Sciatic nerve (tissue), 2 donors: ENCODE results near the gene GLOD4. TPM values are rescaled to one million over a fixed set of nuclear protein-coding genes. Genes with fewer than 3 reads are reported as not detected.
"Not testable (repeated sequence)": the region's sequence is repeated elsewhere in the genome, so short reads cannot be mapped to it uniquely, and the experiment has no call there.

Source experiments
- ATAC-seq: fragments of 200-7000 bp; cut with Tn5 transposase; one replicate; pipeline ENCODE4 v1.9.1; 2020; ENCODE audit warnings: mild to moderate bottlenecking, moderate library complexity
- DNase-seq: peaks from one replicate; pipeline ENCODE4 v3.0.0-alpha.2; 2020; ENCODE audit warnings: low spot score
- intact Hi-C: fragments of 100-400 bp; cut with DNase I; formaldehyde crosslinking; loops from one replicate; pipeline ENCODE4 v1.14.2; 2022
- total RNA-seq: library from RNA; stranded (reverse); fragmentation: NEBNext Ultra II Directional; extraction: Animal tissue kit (Norgen Biotek cat#: 25700); gene quantifications from one replicate; pipeline ENCODE4 v1.2.1, GENCODE V29; 2021
- donor health status: DM: no; HTN: no; CAD: no.
- donor health status: DM: no; HTN: no; CAD: no.

The GLOD4 gene
- total RNA-seq, 1 donor from 2014 or later = 55.7 TPM

DNA sequence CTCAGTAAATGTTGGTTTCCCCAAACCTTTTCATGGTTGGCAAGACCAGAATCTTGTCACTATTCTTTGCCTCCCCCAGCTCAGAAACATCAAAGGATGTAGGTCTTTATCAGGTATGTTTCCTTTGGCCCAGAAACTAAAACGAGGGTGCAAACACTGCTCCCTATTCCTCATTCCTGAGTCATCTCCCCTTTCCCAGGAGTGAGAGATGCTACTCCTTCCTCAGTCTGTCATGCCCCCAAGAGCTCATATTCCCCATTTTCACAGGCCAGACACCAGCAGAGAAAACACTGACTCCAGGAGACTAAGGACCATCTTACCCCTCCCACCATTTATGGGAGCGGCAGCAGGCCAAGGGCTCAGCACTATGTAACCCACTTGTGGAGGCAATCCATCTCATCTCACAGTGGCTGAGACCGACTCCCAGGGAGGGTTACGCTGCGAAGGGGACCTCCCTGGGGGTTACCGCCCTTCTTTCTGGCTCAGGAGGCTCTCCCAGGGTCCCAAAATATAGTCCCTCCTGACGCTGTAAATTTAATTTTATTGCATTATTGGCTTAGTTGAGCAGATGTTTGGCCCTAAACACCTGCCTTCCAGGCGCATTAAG, 31.5 kb downstream of the GLOD4 start:
- DNase-seq (no peak), ATAC-seq (no peak)
- intact Hi-C loops = no loop called here

- ATAC-seq, intact Hi-C loops: not testable (repeated sequence)
Measured at GRCh38 chr17:749359-749758, 32.7 kb downstream of the GLOD4 start.

GRCh38 chr17:748604-749003, 33.5 kb downstream of the GLOD4 start:
- DNase-seq, ATAC-seq, intact Hi-C loops: not testable (repeated sequence)

More at GRCh38 chr17:749359-749758, 32.7 kb downstream of the GLOD4 start:
- not testable (repeated sequence) for DNase-seq

GRCh38 chr17:746783-747629, 35.1 kb downstream of the GLOD4 start:
- intact Hi-C loops = no loop called here
- no peak for ATAC-seq
- no peak for DNase-seq

- DNase-seq (no peak), ATAC-seq (no peak)
- intact Hi-C loops = no loop called here
Measured at GRCh38 chr17:746181-746580, 35.9 kb downstream of the GLOD4 start.

- intact Hi-C loops = no loop called here
- DNase-seq (no peak), ATAC-seq (no peak)
Measured at GRCh38 chr17:745406-745805, 36.7 kb downstream of the GLOD4 start.

- ATAC-seq (no peak), DNase-seq (no peak)
- intact Hi-C loops = no loop called here
Measured at GRCh38 chr17:744937-745336, 37.1 kb downstream of the GLOD4 start.

DNA sequence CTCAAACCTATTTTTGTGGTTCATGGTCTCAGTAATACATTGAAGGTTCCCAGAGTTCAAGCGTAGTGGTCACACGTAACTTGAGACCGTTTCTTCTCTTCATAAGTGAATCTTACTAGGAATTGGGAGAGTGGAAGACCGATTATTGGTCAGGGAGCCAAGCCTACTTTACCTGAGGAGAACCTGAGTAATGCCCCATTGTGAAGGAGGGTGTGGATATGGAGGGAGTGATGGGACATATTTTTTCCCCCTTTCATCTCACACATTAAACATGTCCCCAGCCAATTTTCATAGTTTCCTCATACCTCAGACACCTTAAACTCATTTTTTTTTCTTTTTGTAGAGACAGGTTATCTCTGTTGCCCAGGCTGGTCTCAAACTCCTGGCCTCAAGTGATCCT, 38.9 kb downstream of the GLOD4 start:
- ATAC-seq (no peak), DNase-seq (no peak)
- intact Hi-C loops = no loop called here

DNA sequence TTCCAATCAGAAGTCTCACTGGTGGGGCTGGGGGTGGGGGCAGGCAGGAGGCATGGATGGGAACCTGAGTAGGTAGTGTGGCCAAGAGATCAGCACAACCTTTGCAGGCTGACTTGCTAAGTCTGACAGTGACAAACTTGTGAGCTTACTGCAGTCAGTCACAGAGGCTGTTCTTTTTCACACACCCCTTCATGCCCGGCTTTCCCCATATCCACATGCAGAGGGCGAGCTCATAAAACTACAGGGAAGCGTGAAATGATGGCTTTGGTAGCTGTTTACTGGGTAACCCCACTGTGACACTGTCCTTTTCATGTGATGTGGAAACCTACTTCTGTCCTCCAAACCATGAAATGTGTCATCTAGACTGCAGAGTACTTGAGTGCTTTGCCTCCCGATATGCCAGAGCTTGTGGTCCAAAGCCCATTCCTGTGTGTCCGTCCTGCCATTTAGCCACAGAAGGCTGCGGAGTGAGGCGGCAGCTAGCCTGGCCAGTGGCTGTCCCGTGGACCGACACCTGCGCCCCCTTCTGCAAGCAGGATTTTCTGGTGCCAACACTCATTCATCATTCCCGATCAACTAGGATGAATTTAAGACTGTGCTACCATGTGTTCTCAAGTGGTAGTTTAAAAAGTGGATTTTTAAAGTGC, 39.8 kb downstream of the GLOD4 start:
- no peak for ATAC-seq
- DNase-seq = no peak
- intact Hi-C loops = no loop called here

DNA sequence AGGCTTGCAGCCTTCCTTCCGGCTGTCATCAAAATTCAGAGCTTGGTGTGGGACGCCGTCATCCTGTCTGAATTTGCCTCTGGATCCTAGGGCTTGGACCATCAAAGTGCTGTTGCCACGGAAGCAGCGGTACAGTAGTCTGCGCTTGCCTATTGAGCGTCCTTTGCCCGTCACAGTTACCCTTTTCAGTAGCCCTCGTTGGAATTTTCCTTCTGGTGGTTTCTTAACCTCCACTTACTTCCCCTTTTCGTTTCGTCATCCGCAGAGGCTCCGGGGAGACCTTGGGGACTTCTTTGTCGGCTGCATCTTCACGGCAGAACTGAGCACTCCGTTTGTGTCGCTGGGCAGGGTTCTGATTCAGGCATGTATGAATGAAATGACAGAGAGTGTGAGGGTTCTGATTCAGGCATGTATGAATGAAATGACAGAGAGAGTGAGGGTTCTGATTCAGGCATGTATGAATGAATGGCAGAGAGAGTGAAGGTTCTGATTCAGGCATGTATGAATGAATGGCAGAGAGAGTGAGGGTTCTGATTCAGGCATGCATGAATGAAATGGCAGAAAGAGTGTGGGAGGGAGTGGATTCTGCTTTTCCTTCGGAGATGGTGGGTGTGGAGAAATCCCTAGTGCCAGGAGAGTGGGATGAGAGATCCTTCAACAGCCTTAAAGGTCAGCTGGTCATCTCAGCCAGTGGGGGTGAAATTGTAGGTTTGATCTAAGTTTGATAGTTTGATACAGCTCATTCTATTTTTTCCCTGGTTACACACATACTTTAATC, 41.7 kb downstream of the GLOD4 start:
- DNase-seq (no peak), ATAC-seq (peak; percentile 57)
- intact Hi-C loops = no loop called here

GRCh38 chr17:737561-738113, 44.4 kb downstream of the GLOD4 start:
- DNase-seq = no peak
- ATAC-seq = no peak
- intact Hi-C loops = no loop called here

- intact Hi-C loops = no loop called here
- DNase-seq = no peak
- ATAC-seq = no peak
Measured at GRCh38 chr17:733743-734142, 48.3 kb downstream of the GLOD4 start.

- intact Hi-C loops = no loop called here
- DNase-seq = no peak
- peak; percentile 59 for ATAC-seq
Measured at GRCh38 chr17:732902-733720, 49.0 kb downstream of the GLOD4 start.

- ATAC-seq (peak; percentile 87), DNase-seq (peak; percentile 85)
- intact Hi-C loops = no loop called here
Measured at GRCh38 chr17:732067-732901, 49.8 kb downstream of the GLOD4 start, which contains the start of gene TLCD3A. TLCD3A (plus strand) TSS chr17:732596; CDS start chr17:732648, 52 bp downstream.

GRCh38 chr17:731644-732066, 50.4 kb downstream of the GLOD4 start:
- DNase-seq = no peak
- intact Hi-C loops = no loop called here
- ATAC-seq = peak; percentile 36

- DNase-seq (no peak), ATAC-seq (no peak)
- intact Hi-C loops = no loop called here
Measured at GRCh38 chr17:728911-729310, 53.2 kb downstream of the GLOD4 start.

GRCh38 chr17:726271-726919, 55.7 kb downstream of the GLOD4 start:
- ATAC-seq (no peak), DNase-seq (no peak)
- intact Hi-C loops = no loop called here
